Coronary artery (tissue), 2 donors: ENCODE results near the gene GFPT1.

Experiments used
- DNase-seq: peaks from one replicate; pipeline ENCODE4 v3.0.0-alpha.2; 2017; ENCODE audit warnings: low spot score
- H3K27ac ChIP-seq, 2 donors: fragments of 200-600 bp; sonication (generic); one replicate each; pipeline ENCODE4 v1.5.1; 2016 to 2019
- H3K4me3 ChIP-seq: fragments of 200-600 bp; sonication (generic); 2 replicates; pipeline ENCODE4 v1.5.1; 2016; ENCODE audit warnings: mild to moderate bottlenecking, moderate library complexity
- TF ChIP-seq, protein P1 (sequence below): fragments of 200-600 bp; sonication (generic); IDR thresholded peaks from one replicate; pipeline ENCODE4 v1.5.1; 2019; ENCODE audit warnings: antibody characterized with exemption

Gene GFPT1

GRCh38 chr2:69330781-69331180, 56.2 kb downstream of the GFPT1 start:
- Histone ChIP-seq H3K4me3 (no peak overlapping the region), H3K27ac (no peak overlapping the region)
- DNase-seq = no peak
- TF ChIP-seq, protein P1, sequence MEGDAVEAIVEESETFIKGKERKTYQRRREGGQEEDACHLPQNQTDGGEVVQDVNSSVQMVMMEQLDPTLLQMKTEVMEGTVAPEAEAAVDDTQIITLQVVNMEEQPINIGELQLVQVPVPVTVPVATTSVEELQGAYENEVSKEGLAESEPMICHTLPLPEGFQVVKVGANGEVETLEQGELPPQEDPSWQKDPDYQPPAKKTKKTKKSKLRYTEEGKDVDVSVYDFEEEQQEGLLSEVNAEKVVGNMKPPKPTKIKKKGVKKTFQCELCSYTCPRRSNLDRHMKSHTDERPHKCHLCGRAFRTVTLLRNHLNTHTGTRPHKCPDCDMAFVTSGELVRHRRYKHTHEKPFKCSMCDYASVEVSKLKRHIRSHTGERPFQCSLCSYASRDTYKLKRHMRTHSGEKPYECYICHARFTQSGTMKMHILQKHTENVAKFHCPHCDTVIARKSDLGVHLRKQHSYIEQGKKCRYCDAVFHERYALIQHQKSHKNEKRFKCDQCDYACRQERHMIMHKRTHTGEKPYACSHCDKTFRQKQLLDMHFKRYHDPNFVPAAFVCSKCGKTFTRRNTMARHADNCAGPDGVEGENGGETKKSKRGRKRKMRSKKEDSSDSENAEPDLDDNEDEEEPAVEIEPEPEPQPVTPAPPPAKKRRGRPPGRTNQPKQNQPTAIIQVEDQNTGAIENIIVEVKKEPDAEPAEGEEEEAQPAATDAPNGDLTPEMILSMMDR = no peak

DNA sequence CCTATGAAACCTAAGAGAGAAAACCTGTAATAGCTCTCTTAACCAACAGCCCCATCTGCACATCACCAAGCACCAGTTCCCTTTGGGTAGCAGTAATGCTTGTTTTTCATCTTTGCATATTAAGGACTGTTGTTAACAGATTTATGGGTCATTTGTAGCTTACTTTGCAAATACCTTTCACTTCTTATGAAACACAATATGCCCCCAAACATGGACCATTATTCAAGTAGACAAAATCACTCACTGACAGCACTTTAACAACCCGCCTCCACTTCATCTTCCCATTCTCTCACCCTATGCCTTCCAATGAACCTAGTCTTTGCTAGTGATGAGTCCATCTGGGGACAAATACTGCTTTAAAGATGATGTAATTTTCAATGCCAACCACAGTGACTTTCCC, 64.4 kb downstream of the GFPT1 start:
- no peak overlapping the region for H3K4me3 ChIP-seq
- H3K27ac ChIP-seq = peak overlapping the region; percentile 13 to 46
- DNase-seq = no peak
- TF ChIP-seq, protein P1 = no peak

- H3K27ac ChIP-seq = no peak overlapping the region
- no peak overlapping the region for H3K4me3 ChIP-seq
- TF ChIP-seq, protein P1 = no peak
- DNase-seq = no peak
Measured at GRCh38 chr2:69316550-69316949, 70.5 kb downstream of the GFPT1 start.

DNA sequence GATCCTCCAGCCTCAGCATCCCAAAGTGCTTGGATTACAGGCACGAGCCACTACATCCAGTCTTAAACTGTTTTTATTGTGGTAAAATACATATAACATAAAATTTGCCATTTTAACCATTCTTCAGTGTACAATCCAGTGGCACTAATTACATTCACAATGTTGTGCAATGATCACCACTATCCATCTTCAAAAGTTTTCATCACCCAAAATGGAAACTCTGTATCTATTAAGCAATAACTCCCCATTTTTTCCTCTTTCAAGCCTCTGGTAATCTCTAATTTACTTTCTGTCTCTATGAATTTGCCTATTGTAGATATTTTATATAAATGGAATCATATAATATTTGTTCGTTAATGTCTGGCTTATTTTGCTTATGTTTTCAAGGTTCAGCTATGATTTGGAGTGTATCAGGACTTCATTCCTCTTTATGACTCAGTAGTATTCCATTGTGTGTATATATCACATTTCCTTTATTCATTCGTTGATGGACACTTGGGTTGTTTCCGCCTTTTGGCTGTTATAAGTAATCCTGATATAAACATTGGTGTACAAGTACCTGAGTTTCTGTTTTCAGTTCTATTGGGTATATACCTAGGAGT, 71.8 kb downstream of the GFPT1 start:
- no peak for DNase-seq
- TF ChIP-seq, protein P1 = no peak
- H3K27ac ChIP-seq = no peak overlapping the region
- H3K4me3 ChIP-seq = no peak overlapping the region

DNA sequence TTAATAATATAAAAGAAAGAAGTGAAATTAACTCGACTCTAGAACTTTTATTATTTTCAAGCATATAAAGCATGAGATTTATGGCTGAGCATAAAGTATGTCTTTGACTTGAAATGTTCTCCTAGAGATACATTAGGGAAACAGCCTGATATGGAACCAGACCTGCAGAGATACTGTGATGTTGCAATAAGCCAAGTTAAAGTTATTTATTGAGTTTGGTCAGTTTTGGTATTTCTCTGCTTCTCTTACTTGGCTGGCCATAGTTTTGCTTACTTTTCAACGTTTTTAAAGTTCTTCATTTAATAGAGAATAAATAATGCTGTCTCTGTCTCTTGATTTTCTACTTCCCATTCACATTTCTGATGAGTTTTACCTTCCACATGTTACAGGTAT, 76.0 kb downstream of the GFPT1 start:
- Histone ChIP-seq H3K4me3 (no peak overlapping the region), H3K27ac (peak overlapping the region; percentile 9 to 96)
- no peak for DNase-seq
- TF ChIP-seq, protein P1 = no peak

- DNase-seq = no peak
- Histone ChIP-seq H3K27ac (peak overlapping the region; percentile 72 to 96), H3K4me3 (no peak overlapping the region)
- TF ChIP-seq, protein P1 = no peak
Measured at GRCh38 chr2:69310111-69311023, 76.7 kb downstream of the GFPT1 start.
